Loucy (cell line): Measurements from ENCODE around the gene RGS9.

Experiments used
- H2AFZ ChIP-seq: fragments of 200-600 bp; sonication (generic); 2 replicates; pipeline ENCODE4 v1.6.0; 2016; ENCODE audit warnings: antibody characterized with exemption, mild to moderate bottlenecking, low read length, moderate library complexity
- H3F3A ChIP-seq: fragments of 200-600 bp; 2 replicates; pipeline ENCODE4 v1.6.0; 2016; ENCODE audit warnings: antibody characterized with exemption, low read depth, mild to moderate bottlenecking
- H3K27me3 ChIP-seq: fragments of 200-600 bp; sonication (generic); 2 replicates; pipeline ENCODE4 v1.6.1; 2014; ENCODE audit warnings: low read length, mild to moderate bottlenecking; ENCODE audit not compliant: insufficient read depth, poor library complexity, severe bottlenecking
- H3K36me3 ChIP-seq: fragments of 200-600 bp; sonication (generic); 2 replicates; pipeline ENCODE4 v1.6.1; 2016; ENCODE audit warnings: low read length; ENCODE audit not compliant: insufficient read depth
- H3K4me1 ChIP-seq: fragments of 200-600 bp; sonication (generic); 2 replicates; pipeline ENCODE4 v1.5.1; 2014; ENCODE audit warnings: low read length, mild to moderate bottlenecking; ENCODE audit not compliant: insufficient read depth, poor library complexity, severe bottlenecking
- H3K4me2 ChIP-seq: fragments of 200-600 bp; sonication (generic); 2 replicates; pipeline ENCODE4 v1.6.0; 2014; ENCODE audit warnings: antibody characterized with exemption, low read length, low read depth, mild to moderate bottlenecking; ENCODE audit not compliant: poor library complexity, severe bottlenecking
- H3K4me3 ChIP-seq: fragments of 200-600 bp; sonication (generic); 2 replicates; pipeline ENCODE4 v1.5.1; 2014; ENCODE audit warnings: low read length, mild to moderate bottlenecking, mixed read lengths; ENCODE audit not compliant: poor library complexity, severe bottlenecking
- H3K79me2 ChIP-seq: fragments of 200-600 bp; sonication (generic); 2 replicates; pipeline ENCODE4 v1.6.1; 2014; ENCODE audit warnings: low read length; ENCODE audit not compliant: insufficient read depth
- H3K9ac ChIP-seq: fragments of 200-600 bp; sonication (generic); 2 replicates; pipeline ENCODE4 v1.6.0; 2014; ENCODE audit warnings: mild to moderate bottlenecking, low read depth, low read length, moderate library complexity; ENCODE audit not compliant: poor library complexity, severe bottlenecking
- H3K9me2 ChIP-seq: fragments of 200-600 bp; sonication (generic); replicated peaks from 2 replicates; pipeline ENCODE4 v1.6.1; 2016; ENCODE audit warnings: low read depth, low read length, mixed read lengths
- H3K9me3 ChIP-seq: fragments of 200-600 bp; sonication (generic); 2 replicates; pipeline ENCODE4 v1.6.1; 2014; ENCODE audit warnings: mild to moderate bottlenecking, antibody characterized with exemption, low read length, low read depth; ENCODE audit not compliant: insufficient read depth
- H4K20me1 ChIP-seq: fragments of 200-600 bp; sonication (generic); 2 replicates; pipeline ENCODE4 v1.6.0; 2014; ENCODE audit warnings: antibody characterized with exemption, low read length, mild to moderate bottlenecking; ENCODE audit not compliant: insufficient read depth, poor library complexity, severe bottlenecking
- CTCF ChIP-seq: fragments of 200-600 bp; sonication (generic); conservative IDR thresholded peaks from 2 replicates; pipeline ENCODE4 v1.5.1; 2014; ENCODE audit warnings: mild to moderate bottlenecking, antibody characterized with exemption, low read length
- EZH2phosphoT487 ChIP-seq: fragments of 200-600 bp; IDR thresholded peaks from 2 replicates; pipeline ENCODE4 v1.6.1; 2018; ENCODE audit warnings: antibody characterized with exemption, mild to moderate bottlenecking, moderate library complexity, borderline replicate concordance

RGS9 gene

GRCh38 chr17:65260626-65261025 lies 123.5 kb downstream of the RGS9 start:
- no peaks in the 10 kb centered on the region for H3K9me3 ChIP-seq
- H4K20me1 ChIP-seq, result no peaks in the 10 kb centered on the region
- no peak overlapping the region for H3K4me2 ChIP-seq
- H3K9me2 ChIP-seq, result no peaks in the 10 kb centered on the region
- H3K27me3 ChIP-seq, result no peaks in the 10 kb centered on the region
- no peak overlapping the region for H3K9ac ChIP-seq
- H3K4me3 ChIP-seq, result no peak overlapping the region
- H3K79me2 ChIP-seq, result no peaks in the 10 kb centered on the region
- peaks cover 3% of the 10 kb centered on the region for H3K4me1 ChIP-seq
- no peaks in the 10 kb centered on the region for H3K36me3 ChIP-seq
- no peak for TF ChIP-seq EZH2phosphoT487
- no peak for TF ChIP-seq CTCF
- H2AFZ ChIP-seq, result no peak overlapping the region
- no peaks in the 10 kb centered on the region for H3F3A ChIP-seq

GRCh38 chr17:65261152-65261551 lies 124.0 kb downstream of the RGS9 start:
- Histone ChIP-seq H3K4me3 (no peak overlapping the region), H3K9ac (no peak overlapping the region), H4K20me1 (no peaks in the 10 kb centered on the region), H3K27me3 (no peaks in the 10 kb centered on the region), H3K79me2 (no peaks in the 10 kb centered on the region), H3K9me2 (no peaks in the 10 kb centered on the region), H3K36me3 (no peaks in the 10 kb centered on the region), H3K4me2 (no peak overlapping the region), H2AFZ (no peak overlapping the region), H3F3A (no peaks in the 10 kb centered on the region), H3K4me1 (peaks cover 3% of the 10 kb centered on the region), H3K9me3 (no peaks in the 10 kb centered on the region)
- TF ChIP-seq CTCF (no peak), EZH2phosphoT487 (no peak)

GRCh38 chr17:65261682-65262636 lies 124.8 kb downstream of the RGS9 start:
- no peak for TF ChIP-seq EZH2phosphoT487
- TF ChIP-seq CTCF, result no peak
- Histone ChIP-seq H3K9me2 (no peaks in the 10 kb centered on the region), H3K36me3 (no peaks in the 10 kb centered on the region), H3F3A (no peaks in the 10 kb centered on the region), H3K4me3 (no peak overlapping the region), H3K79me2 (no peaks in the 10 kb centered on the region), H3K9ac (no peak overlapping the region), H4K20me1 (no peaks in the 10 kb centered on the region), H3K9me3 (no peaks in the 10 kb centered on the region), H2AFZ (no peak overlapping the region), H3K27me3 (no peaks in the 10 kb centered on the region), H3K4me2 (no peak overlapping the region), H3K4me1 (peaks cover 3% of the 10 kb centered on the region)
